ENCODE results near the gene APOBEC3A.

DNA sequence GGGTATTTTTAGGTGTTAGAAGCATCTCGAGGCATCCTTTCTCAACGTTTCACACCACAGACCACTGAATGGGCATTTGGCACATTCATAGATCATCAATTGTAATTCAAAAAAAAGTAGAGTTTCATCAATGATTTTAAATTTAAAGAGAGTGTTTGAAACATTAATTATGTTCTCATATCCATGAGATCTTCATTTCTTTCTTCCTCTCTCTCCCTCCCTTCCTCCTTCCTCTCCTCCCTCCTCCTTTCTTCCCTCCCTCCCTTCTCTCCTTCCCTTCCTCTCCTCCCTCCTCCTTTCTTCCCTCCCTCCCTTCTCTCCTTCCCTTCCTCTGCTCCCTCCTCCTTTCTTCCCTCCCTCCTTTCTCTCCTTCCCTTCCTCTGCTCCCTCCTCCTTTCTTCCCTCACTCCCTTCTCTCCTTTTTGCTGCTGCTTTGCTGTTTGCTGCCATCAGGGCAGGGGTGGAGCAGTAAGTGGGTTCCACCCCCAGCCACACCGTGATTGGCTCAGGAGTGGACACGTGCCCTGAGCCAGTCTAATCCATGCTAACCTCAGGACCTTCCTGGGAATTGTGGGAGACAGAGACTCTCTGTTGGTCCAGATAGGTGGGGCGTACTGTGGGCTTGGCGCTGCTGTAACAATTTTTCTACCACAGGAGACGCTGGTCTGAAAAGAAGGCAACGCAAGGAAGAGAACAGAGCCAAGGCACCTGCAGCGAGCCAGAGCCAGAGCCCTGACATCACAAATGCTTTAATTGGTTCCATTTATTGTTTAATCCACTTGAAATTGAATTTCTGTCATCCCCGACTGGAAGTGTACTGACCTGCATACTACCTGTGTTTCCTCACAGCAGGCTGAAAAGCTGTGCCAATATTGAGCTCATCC is 33.7 kb upstream of the APOBEC3A start:
- TF ChIP-seq POLR2A (IDR thresholded peaks at IDR 0.05): peak in 1 of 4 donors; percentile 56
- no peak for TF ChIP-seq EP300 (IDR thresholded peaks at IDR 0.05)
- TF ChIP-seq, protein P1, sequence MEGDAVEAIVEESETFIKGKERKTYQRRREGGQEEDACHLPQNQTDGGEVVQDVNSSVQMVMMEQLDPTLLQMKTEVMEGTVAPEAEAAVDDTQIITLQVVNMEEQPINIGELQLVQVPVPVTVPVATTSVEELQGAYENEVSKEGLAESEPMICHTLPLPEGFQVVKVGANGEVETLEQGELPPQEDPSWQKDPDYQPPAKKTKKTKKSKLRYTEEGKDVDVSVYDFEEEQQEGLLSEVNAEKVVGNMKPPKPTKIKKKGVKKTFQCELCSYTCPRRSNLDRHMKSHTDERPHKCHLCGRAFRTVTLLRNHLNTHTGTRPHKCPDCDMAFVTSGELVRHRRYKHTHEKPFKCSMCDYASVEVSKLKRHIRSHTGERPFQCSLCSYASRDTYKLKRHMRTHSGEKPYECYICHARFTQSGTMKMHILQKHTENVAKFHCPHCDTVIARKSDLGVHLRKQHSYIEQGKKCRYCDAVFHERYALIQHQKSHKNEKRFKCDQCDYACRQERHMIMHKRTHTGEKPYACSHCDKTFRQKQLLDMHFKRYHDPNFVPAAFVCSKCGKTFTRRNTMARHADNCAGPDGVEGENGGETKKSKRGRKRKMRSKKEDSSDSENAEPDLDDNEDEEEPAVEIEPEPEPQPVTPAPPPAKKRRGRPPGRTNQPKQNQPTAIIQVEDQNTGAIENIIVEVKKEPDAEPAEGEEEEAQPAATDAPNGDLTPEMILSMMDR (IDR thresholded peaks at IDR 0.05): peak in 1 of 6 experiments; percentile 26
